ENCODE results near the gene LUC7L.
"Not testable (repeated sequence)": the region's sequence is repeated elsewhere in the genome, so short reads cannot be mapped to it uniquely, and the experiment has no call there.

The LUC7L gene

GRCh38 chr16:228852-229730 lies at the start of gene LUC7L:
Gene LUC7L, minus strand, starts transcription at chr16:229449. Its CDS starts 110 bp downstream, at chr16:229339.
- peak; percentile 83 to 96 (median 92) for DNase-seq
- intact Hi-C loops (cut with DNase I), result no loop called here

GRCh38 chr16:278863-279366 lies 49.7 kb upstream of the LUC7L start:
- intact Hi-C loops (cut with DNase I), result no loop called here
- peak in 3 of 42 donors; percentile 17 to 25 (median 22) for DNase-seq

- intact Hi-C loops (cut with DNase I), result no loop called here
- DNase-seq, result no peak
Observed at GRCh38 chr16:276426-277077, 47.3 kb upstream of the LUC7L start.

DNA sequence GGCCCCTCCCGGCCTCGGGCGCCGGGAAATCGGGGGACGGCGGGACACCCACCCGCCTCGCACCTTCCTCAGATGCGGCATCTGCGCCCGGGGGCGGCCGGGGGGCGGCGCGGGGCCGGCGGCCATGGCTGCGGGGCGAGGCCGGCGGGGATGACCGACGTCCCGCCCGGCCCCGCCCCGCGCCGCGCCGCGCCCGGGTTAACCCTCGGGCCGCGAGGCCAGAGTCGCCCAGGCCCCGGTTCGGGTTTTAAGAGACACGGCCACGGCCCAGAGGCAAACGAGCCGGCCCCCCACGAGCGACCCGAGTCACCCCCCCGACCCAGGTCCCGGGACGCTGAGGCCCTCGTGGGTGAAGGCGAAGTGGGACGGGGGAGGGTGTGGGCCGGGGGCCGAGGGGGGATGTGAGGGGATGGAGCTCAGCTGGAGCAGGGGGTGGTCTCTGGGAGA lies 46.6 kb upstream of the LUC7L start, which contains the start of gene RGS11:
Gene RGS11, minus strand, starts transcription at position 159 of the 447 bp plus-strand sequence. Its CDS starts 33 bp downstream, at position 126.
- intact Hi-C loops (cut with DNase I), result no loop called here
- no peak for DNase-seq

- peak in 41 of 42 donors; percentile 23 to 78 (median 56) for DNase-seq
- intact Hi-C loops (cut with DNase I), result no loop called here
Observed at GRCh38 chr16:275041-275641, 45.9 kb upstream of the LUC7L start.

- no peak for DNase-seq
- intact Hi-C loops (cut with DNase I), result no loop called here
Observed at GRCh38 chr16:273547-274421, 44.5 kb upstream of the LUC7L start.

DNA sequence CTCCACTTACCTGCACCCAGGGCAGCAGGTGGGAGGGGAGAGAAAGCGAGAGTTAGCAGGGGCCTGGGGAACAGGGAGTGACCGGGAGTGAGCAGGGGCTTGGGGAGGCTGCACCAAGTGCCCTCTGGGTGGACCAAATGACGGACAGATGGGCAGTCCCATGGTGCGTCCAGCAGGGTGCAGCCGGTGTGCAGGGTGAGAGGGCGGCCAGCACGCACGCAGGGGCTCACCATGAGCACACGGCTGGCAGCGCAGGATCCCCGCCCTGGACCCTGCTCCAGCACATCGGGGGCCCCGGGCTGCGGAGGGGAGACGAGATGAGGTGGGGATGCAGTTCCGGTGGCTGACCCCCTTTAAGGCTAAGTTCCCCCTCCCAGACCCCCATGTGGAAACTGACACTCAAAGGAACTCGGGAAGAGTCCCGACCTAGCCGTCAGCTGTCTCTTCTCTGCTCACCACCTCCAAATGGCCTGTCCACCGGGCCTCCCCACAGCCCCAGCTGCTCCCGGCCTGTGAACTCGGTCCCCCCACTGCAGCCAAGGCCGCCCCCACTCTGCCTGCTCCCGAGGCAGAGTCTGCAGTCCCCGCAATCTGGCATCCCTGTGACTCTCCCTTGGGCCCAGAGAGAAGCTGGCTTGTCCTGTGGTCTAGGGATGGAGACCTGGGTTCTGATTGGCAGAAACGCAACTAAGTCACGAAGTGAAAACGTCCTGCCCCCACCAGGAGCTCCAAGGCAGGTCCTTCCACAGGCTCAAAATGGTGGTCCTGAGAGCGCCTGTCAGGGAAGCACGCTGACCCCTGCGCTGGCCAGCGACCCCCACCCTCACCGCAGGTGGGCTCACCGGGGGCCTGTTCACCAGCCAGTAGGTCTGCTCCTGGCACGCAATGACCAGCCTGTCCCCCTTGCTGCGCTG lies 43.6 kb upstream of the LUC7L start:
- intact Hi-C loops (cut with DNase I), result no loop called here
- no peak for DNase-seq

DNA sequence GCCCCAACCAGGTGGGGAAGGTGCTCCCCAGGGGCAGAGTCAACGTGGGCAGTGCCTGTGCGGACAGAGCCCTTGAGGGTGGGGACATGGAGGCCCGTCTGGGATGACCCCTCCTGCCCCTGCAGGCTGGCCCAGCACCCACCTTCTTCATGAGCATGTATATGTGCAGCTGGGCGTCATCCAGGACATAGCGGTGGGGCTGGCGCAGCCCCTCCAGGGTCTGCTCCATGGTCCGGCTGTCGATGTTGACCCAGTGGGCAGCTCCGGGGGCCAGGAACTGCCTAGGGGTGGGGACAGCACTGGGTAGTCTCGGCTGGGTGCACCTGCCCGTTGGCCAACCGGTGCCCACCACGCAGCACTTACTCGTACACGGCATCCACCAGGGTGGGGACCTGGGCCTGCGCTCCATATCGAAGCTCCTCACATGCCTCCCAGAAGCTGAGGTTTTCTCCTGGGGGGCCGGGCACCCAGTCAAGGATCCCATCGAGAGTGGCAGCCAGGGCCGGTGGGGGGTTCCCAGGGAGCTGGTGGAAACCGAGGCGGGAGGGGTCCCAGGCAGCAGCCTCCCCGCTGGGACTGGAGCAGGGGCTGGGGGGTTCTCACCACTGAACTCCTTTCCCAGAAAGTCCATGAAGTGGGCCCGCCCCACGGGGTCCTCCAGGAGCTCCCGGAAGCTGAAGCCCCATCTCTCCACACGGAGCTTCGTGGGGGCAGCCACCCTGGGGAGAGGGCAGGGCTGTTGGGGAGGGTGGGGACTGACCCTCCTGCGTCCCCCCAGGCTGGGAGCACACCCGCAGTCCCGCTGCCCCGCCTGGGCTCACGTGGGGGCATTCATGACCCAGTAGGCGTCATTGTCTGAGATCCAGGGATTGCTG lies 41.4 kb upstream of the LUC7L start:
- intact Hi-C loops (cut with DNase I), result no loop called here
- no peak for DNase-seq

DNA sequence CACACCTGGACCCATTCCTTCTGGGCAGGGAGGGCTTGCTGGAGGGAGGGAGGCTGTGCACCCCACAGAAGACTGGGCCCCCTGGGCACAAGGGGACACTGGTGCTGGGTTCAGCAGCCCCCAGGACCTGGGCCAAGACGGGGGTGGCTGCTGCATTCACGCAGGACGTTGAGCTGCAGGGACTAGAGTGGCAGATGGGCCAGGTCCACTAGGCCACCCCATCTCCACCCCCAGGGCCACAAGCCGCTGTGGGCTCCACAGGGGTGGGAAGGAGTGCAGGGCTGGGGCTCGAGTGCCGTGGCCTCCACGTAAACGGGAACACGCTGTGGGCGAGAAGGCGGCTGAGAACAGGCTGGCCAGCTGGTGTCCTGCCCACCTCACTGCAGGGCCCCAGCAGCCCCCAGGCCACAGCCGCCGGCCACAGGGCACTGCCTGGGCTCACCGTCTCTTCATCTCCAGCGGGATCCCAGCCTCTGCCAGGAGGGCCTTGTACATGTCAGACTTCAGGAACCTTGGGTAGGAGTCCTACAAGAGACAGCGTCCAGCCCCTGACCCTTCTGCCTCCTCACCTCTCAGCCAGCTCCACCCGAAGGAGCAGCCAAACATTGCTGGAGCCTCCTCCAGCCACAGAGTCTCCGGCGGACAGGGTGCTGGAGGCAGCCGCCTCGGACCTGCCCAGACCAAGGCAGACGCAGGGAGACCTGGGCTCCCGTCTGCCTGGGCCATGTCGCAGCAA lies 40.0 kb upstream of the LUC7L start:
- no peak for DNase-seq
- intact Hi-C loops (cut with DNase I), result no loop called here

DNA sequence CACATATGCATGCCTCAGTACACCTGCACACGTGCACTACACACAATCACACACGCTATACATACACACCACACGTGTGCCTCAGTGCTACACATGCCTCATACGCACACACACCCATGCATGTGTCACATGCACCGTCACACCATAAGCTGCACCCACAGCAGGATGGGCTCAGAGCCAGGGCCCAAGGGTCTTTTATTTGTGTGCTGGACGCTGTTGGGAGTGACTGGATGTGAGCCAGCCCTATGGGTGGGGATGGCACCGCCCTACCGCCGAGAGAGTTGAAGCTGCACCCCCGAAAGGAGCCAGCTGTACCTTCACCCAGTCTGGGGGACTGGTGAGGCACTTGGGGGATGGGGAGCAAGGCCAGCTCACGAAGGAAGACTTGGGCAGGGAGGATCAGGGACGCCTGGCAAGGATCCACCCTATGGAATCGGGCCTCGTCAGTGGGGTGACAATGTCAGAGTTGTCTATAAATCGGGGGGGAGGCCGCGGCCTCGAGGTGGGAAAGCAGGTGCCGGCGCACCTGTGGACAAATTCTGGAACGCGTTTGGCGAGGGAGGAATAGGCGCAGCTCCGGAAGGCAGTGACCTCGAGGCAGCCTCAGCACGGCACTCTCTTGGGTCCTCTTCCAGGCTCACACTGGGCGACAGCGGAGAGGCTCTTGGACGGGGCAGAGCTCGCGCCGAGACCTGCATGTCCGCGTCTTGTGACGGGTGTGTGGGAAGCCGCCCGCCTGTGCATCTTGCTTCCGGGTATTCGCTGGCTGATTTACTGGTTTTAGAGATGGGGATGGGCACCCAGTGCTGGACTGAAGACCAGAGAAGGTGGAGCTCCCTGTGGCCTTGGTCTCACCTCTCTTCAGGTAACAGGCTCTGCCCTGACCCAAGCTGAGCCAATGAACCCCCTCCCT lies 39.1 kb upstream of the LUC7L start:
- DNase-seq, result no peak
- intact Hi-C loops (cut with DNase I), result no loop called here

DNA sequence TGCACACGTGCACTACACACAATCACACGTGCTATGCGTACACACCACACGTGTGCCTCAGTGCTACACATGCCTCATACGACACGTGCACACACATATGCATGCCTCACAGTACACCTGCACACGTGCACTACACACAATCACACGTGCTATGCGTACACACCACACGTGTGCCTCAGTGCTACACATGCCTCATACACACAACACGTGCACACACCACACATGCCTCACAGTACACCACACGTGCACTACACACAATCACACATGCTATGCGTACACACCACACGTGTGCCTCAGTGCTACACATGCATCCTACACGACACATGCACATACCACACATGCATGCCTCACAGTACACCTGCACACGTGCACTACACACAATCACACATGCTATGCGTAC lies 38.3 kb upstream of the LUC7L start:
- intact Hi-C loops (cut with DNase I); DNase-seq: not testable (repeated sequence)

DNA sequence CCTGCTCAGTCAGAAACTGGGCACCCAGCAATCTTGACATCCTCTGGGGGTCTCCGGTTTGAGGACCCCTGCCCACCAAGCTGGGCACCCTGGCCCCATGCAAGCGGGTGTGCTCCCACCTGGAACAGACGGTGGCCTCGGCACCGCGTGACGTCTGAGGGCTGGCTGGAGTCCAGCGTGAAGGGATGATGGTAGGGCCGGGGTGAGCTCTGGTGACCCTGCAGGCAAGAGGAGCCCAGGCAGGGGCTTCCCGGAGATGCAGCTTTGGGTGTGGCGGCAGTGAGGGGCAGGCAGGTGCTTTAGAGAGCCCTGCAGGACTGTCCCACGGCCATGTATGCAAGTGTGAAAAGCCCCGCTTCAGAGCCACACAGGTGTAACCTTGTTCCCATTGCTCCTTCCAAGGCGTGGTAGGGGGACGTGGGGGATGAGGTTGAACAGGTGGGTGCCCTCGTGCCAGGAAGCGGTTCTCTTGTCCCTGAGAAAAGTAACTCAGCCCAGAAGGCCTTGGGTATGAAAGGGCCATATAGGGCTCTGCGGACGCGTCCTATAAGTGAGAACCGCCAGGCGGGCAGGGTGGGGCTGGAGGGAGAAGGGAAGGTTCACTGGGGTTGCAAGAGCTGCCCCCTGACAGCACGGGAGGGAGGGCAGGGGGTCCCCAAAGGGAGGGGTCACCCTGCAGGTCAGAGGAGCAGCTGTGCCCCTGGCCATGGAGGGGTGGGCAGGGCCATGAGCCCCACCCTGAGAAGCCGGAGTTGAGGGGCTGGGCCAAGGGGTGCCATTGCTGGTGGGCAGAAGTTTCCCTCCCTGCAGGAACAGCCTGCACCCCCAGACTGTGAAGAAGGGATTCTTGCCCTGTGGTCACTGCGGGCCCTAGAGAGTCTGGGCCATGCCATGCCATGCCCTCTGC lies 37.3 kb upstream of the LUC7L start:
- intact Hi-C loops (cut with DNase I), result no loop called here
- DNase-seq, result no peak

DNA sequence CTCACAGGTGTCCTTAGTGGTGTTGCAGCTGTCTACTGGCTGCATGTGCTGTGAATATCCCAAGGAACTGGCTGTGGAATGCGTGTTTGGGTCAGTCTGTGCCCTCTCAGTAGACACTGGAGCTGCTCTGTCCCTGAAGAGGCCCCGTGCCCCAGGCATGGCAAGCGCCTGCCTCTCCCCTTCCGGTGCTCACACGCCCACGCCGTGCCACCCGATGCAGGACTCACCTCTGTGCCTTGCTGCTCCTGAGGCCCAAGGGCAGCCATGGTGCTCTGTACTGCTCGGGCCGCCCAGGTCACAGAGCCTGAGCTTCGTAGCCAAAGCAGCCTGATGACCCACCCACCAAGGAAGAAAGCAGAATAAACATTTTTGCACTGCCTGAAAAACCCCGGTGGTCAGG lies 36.5 kb upstream of the LUC7L start:
- DNase-seq, result no peak
- intact Hi-C loops (cut with DNase I), result no loop called here

DNA sequence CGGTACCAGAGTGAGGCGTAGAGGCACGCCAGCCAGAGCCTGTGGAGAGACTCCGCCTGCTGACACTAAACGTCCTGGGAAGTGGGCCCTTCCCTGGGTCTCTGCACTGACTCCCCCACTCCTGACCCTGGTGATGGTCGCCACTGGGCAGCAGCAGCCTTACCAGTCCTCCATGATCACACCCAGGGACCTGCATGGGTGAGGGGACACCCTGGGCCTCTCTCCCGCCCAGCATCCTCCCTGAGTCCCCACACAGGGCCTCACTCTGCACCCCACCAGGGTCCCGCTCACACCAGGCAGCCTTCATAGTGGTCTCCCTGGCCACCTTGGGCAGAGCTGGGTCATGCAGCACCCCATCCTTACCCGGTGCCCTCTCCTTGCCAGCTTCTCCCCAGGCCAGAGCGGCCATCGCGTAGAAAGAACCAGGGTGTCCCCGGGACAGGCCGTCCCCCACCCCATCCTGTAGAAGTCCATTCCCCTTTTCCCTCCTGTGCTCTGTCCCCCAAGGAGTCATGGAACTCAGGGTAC lies 35.8 kb upstream of the LUC7L start:
- intact Hi-C loops (cut with DNase I), result no loop called here
- no peak for DNase-seq

Measured in head of caudate nucleus (tissue), 42 donors.